Measurements from ENCODE around the gene WNK2.
"Not testable (repeated sequence)": the region's sequence is repeated elsewhere in the genome, so short reads cannot be mapped to it uniquely, and the experiment has no call there.

Gene WNK2

GRCh38 chr9:93343663-93344062 is 159.7 kb downstream of the WNK2 start:
- DNase-seq: no peak

DNA sequence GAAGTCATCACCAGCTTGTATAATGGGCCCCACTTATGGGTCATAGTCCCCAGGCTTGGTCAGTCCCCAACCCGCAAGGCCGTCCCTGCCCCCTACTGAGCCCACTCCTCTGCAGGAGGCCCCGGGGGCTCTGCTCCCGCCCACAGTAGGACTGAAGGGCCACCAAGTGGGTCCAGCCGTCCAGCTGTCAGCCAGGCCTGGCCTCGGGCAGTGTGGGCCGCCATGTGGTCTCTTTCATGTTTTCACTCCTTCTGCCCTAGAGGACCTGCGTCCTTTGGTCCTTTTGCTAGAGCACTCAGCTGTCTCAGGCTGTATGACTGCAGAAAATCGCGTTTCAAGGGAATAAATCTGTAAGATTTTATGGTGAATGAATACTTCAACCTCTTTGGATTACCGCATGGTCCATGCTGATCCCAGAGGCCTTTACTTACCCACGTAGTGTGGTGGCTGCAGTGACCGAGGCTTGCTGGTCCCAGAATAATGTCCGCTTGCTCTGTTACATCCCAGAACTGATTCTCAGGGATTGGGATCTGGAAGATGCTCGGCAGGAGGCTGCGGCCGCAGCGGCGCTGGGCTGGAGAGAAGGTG is 161.8 kb downstream of the WNK2 start:
- no peak for DNase-seq

DNA sequence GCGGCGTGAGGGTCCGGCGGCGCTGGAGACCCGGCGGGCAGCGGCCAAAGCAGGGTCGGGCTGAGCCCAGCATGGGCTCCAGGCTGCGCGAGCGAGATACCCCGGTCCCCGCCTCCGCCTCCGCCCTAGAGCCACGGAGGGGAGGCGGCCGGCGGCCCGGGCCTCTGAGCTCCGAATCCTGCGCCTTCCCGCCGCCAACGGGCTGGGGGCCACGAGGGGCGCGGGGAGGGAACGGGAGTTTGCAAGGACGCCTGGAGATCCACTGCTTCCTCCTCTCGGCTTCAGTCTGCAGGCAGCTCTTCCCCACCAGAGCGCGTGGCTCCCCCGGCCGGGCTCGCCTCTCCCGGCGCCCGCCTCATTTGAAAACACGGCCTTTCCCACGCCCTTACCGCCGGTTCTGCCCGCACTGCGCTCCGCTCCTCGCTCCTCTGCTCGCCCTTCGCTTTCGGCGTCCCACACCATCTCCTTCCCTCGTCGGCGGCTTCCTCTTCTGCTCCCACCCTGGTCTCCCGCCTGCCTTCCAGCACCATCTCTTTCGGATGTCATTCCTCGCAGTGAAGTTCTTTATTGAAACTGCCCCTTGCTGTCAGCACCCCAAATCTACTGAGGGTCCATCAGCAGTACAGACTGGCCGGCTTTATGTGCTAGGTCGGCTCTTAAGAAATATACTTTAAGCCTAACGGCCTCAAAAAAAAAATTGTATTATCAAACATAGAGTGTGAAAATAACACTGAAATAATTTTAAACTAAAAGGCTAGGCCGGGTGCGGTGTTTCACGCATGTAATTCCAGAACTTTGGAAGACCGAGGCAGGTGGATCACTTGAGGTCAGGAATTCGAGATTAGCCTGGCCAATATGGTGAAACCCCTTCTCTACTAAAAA is 162.5 kb downstream of the WNK2 start:
- no peak for DNase-seq

DNA sequence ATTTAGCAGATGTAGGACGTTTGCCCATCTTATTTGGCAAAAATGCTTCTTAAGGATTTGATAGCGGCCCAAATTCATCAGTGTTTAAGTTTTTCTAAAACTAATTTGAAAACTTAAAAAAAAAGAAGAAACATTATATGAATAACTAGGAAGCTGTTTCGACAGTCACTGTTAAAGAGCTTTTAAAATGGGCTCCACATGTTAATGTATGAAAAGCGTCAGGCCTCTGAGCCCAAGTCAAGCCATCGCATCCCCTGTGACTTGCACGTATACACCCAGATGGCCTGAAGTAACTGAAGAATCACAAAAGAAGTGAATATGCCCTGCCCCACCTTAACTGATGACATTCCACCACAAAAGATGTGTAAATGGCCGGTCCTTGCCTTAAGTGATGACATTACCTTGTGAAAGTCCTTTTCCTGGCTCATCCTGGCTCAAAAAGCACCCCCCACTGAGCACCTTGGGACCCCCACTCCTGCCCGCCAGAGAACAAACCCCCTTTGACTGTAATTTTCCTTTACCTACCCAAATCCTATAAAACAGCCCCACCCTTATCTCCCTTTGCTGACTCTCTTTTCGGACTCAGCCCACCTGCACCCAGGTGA is 163.5 kb downstream of the WNK2 start:
- not testable (repeated sequence) for DNase-seq

DNA sequence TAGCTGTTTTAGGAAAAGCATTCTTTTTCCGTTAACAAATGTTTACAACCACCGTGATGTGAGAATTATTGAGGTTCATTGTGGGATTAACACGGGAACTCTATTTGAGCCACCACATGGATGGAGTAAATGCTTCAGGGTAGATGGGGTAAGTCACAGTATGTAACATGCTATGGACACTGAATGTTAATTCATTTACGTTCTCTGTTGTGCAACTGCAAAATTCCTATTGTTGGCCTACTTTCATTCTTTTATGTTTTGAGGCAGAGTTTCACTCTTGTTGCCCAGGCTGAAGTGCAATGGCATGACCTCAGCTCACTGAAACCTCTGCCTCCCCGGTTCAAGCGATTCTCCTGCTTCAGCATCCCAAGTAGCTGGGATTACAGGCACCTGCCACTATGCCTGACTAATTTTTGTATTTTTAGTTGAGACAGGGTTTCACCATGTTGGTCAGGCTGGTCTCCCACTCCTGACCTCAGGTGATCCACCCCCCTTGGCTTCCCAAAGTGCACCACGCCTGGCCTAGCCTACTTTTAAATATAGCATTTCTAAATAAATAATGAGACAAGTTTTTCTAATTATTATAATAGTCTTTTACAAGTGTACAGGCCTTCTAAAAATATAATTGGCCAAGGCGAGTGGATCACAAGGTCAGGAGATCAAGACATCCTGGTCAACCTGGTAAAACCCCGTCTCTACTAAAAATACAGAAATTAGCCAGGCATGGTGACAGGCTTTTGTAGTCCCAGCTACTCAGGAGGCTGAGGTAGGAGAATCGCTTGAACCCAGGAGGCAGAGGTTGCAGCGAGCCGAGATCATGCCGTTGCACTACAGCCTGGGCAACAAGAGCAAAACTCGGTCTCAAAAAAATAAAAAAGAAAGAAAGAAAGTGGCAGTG is 169.7 kb downstream of the WNK2 start:
- DNase-seq: not testable (repeated sequence)

- DNase-seq: no peak
Observed at GRCh38 chr9:93354451-93354850, 170.5 kb downstream of the WNK2 start.

GRCh38 chr9:93355827-93356226 is 171.9 kb downstream of the WNK2 start:
- DNase-seq: no peak

DNA sequence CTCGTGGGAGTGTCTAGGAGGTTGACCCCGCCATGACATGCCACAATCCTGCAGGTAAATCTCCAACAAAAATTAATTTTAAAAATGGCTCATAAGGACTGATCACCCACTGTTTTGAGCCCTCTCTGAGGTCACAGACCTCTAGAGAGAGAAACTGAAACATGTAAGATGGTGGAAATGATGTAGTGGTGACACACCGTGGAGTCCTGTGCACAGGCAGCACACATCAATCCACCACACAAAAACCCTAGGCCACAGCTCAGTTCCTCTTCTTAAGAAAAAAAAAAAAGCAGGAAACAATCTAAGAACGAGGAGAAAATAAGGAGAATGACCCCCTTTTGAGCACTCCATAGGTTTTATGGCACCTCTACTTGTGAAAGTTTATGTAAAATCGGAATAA is 173.7 kb downstream of the WNK2 start:
- DNase-seq: no peak

- DNase-seq: not testable (repeated sequence)
Observed at GRCh38 chr9:93359907-93360306, 176.0 kb downstream of the WNK2 start.

GRCh38 chr9:93361995-93362394 is 178.1 kb downstream of the WNK2 start:
- DNase-seq: no peak

DNA sequence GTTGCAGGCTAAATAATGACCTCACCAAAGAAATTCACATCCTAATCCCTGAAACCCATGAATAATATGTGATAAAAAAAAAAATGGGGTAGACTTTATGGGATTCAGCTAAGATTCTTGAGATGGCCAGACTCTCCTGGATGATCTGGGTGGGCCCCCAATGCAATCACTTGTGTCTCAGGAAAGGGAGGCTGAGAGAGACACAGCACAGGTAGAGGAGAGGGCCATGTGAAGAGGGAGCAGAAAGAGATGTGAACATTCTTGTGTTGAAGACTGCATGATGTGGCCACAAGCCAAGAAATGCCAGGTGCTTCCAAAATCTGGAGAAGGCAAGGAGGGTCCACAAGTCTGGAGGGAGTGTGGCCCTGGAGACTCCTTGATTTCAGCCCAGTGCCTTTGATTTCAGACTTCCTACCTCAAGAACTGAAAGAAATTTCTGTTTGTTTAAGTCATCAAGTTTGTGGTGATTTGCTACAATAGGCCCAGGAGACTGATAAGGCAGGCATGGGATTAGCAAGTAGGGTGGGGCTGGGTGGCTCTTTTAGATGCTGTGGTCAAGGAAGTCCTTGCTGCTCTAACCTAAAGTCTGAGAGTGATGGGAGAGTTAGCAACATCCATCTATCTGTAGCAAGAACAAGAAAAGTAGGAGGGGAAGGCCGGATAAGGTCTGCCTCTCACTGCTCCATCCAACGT is 180.9 kb downstream of the WNK2 start:
- no peak for DNase-seq

DNA sequence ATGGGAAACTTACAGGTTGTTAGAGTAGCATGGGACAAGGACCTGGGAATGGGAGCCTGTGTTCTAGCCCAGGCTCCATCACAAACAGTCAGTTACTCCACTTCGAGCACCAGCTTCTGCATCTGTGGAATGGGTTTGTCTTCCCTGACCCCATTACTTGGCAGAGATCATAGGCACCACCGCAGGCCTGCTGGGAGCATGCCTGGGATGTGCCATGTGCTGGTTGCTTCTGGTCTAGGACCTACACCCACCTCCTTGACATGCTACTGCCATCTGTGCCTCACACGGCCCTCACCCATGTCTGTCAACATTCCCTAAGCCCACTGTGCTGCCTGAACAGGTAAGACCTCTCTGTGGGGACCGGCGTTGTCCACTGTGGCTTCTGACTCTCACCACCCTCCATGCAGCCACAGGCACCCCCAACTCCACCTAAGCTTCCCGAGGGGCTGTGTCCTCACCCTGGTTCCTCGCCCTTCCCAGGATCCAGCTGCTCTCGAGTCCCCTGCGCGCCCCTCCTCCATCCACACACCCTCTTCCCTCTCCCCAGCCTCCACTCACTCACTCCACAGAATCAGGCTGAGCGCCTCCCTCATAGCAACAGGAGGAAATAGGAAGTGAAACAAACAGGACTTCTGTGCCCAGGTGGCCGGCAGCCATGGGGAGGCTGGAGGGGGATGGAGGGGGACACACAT is 181.6 kb downstream of the WNK2 start:
- no peak for DNase-seq

DNA sequence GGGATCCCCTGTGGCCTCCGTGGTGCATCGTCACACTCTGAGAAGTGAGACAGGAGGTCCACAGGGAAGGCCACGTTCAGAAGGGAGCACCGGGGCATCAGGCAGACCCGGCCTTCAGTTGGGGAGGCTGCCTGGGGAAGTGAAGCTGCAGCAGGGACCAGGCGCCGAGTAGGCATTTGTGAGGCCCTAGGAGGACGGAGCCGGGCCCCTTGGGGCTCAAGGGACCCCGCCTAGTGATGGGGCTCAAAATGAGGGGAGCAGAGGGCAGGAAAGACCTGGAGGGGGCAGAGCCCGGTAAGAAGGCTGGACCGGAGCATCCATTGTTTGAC is 182.1 kb downstream of the WNK2 start:
- no peak for DNase-seq

DNA sequence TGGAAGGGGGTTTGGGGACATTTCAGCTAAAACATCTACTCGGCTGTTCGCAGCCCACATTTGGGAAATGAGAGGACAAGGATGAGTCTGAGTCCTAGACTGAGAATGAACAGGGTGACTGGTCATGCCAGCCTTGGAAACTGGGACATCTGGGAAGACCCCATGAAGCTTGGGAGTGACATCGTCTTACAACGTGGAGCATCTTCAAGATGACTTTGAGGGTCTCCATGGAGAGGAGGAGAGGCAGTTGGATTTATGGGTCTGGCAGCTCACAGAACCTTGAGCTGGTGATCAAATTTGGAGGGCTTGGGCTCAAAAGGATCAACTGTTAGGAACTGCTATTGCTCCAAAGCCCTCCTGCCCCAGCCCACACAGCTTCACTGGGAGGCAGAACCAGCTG is 182.5 kb downstream of the WNK2 start:
- not testable (repeated sequence) for DNase-seq

DNA sequence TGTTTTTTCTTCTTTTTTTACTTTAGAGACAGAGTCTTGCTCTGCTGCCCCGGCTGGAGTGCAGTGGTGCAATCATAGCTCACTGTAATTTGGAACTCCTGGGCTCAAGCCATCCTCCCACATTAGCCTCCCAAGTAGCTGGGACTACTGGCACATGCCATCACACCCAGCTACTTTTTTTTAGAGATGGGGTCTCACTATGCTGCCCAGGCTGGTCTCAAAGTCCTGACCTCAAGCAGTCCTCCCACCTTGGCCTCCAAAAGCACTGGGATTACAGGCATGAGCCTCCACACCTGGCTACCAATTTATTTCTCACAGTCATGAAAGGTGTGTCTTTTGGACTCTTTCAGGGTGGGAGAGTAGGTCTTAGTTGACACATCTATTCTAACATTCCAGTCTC is 184.5 kb downstream of the WNK2 start:
- no peak for DNase-seq

GRCh38 chr9:93369686-93370085 is 185.7 kb downstream of the WNK2 start:
- no peak for DNase-seq

Measured in NCI-H226 (cell line).